Astrocyte of the cerebellum (primary cell): ENCODE results near the gene VCL.
A peak's percentile ranks its signal among the peaks of the same experiment; 100 is the strongest.

Source experiments
- DNase-seq: peaks from one replicate; pipeline ENCODE4 v3.0.0-alpha.2; 2011; ENCODE audit warnings: low read depth
- H3K4me3 ChIP-seq: 2 replicates; pipeline ENCODE4 v1.5.1; 2011; ENCODE audit warnings: mild to moderate bottlenecking, low read depth, low read length, moderate library complexity
- CTCF ChIP-seq: IDR thresholded peaks from 2 replicates; pipeline ENCODE4 v1.5.1; 2012; ENCODE audit warnings: low read length, low read depth, moderate library complexity, mild to moderate bottlenecking; ENCODE audit errors: missing control alignments
- in situ Hi-C: cut with HindIII; loops from 2 replicates; pipeline ENCODE4 v1.10.0; 2017; ENCODE audit warnings: low sequenced_read_pairs

The VCL gene

GRCh38 chr10:74104996-74105395 lies 107.1 kb downstream of the VCL start:
- DNase-seq = no peak
- in situ Hi-C loops = loop anchor here (25.0 kb wide), 1 partner anchor 218 kb away; no protein-coding TSS in a partner anchor
- no peak overlapping the region for H3K4me3 ChIP-seq
- TF ChIP-seq CTCF = no peak

GRCh38 chr10:74107391-74107790 lies 109.5 kb downstream of the VCL start:
- TF ChIP-seq CTCF = no peak
- in situ Hi-C loops = loop anchor here (25.0 kb wide), 1 partner anchor 220 kb away; no protein-coding TSS in a partner anchor
- DNase-seq = no peak
- no peak overlapping the region for H3K4me3 ChIP-seq

- no peak for TF ChIP-seq CTCF
- in situ Hi-C loops = loop anchor here (25.0 kb wide), 1 partner anchor 222 kb away; no protein-coding TSS in a partner anchor
- no peak overlapping the region for H3K4me3 ChIP-seq
- DNase-seq = no peak
Measured at GRCh38 chr10:74109452-74109851, 111.5 kb downstream of the VCL start.

- DNase-seq = no peak
- no peak for TF ChIP-seq CTCF
- no peak overlapping the region for H3K4me3 ChIP-seq
- in situ Hi-C loops = loop anchor here (25.0 kb wide), 1 partner anchor 223 kb away; no protein-coding TSS in a partner anchor
Measured at GRCh38 chr10:74110120-74110519, 112.2 kb downstream of the VCL start.

- no peak overlapping the region for H3K4me3 ChIP-seq
- in situ Hi-C loops = loop anchor here (25.0 kb wide), 1 partner anchor 224 kb away; no protein-coding TSS in a partner anchor
- TF ChIP-seq CTCF = no peak
- no peak for DNase-seq
Measured at GRCh38 chr10:74111799-74112198, 113.9 kb downstream of the VCL start.

- peak; percentile 18 for DNase-seq
- in situ Hi-C loops = loop anchor here (25.0 kb wide), 1 partner anchor 226 kb away; no protein-coding TSS in a partner anchor
- no peak overlapping the region for H3K4me3 ChIP-seq
- TF ChIP-seq CTCF = no peak
Measured at GRCh38 chr10:74113546-74113945, 115.6 kb downstream of the VCL start.
